ENCODE results near the gene TNFRSF13B.
"Not testable (repeated sequence)": the region's sequence is repeated elsewhere in the genome, so short reads cannot be mapped to it uniquely, and the experiment has no call there.

The TNFRSF13B gene

DNA sequence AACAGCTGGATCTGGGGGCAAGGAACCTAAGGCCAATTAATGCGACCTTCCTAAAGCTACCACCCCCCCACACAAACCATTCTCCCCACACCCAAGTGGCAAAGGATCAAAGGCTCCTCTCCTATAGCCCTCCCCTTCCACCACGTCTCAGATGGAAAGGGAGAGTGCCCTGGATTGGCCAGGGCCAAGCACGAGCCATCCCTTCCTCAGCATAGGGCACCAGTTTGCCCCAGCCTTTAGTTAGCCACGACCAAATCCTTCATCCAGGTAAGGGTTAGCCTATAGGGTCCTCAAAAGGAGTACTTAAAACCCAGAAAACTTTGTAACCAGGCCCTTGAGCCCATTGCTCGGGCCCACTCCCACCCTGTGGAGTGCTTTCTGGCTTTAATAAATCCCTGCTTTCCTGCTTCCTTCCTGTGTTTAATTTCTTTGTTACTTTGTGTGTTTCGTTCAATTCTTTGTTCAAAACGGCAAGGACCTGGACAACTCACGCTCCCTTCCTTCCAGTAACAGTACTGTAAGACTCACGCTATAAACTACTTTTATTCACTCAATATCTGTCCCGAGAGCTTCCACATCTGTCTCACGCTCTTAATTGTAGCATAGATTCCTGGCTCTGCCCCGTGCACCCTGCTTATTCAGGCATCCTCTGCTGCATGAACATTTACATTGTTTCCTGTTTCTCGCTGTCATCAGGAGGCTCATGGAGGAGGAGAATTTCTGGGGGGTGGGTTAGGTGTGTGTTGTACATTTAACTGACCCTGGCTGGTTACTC, 62.3 kb downstream of the TNFRSF13B start:
- no peak for DNase-seq (ENCODE audit: low spot score)

DNA sequence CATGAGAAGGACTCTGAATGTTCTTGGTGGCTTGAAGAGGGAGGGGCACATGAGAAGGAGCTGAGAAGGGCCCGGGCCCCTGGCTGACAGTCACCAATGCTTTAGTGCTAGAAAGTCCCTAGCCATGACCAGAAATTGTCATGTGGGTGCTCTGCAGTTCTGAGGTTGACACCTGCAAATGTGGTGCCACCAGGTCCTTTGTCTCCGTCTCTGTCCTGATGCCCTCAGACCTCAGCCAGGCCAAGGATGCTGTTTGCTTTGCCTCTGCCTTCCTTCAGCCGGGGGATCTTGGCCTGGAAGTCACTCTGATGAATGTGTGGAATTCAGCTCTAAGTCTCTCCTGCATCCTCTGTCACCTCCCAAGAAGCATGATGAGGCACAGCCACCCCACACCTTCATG, 63.6 kb downstream of the TNFRSF13B start:
- no peak for DNase-seq (ENCODE audit: low spot score)

DNA sequence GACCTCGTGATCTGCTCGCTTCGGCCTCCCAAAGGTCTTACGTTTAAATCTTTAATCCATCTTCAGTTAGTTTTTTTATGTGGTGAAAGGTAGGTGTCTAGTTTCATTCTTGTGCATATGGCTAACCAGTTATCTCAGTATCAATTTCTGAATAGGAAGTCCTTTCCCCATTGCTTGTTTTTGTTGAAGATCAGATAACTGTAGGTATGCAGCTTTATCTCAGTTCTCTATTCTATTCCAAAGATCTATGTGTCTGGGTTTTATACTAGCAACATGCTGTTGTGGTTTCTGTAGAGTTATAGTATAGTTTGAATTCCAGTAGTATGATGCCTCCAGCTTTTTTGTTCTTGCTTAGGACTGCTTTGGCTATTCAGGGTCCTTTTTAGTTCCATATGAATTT, 65.2 kb downstream of the TNFRSF13B start:
- DNase-seq (ENCODE audit: low spot score), result no peak

DNA sequence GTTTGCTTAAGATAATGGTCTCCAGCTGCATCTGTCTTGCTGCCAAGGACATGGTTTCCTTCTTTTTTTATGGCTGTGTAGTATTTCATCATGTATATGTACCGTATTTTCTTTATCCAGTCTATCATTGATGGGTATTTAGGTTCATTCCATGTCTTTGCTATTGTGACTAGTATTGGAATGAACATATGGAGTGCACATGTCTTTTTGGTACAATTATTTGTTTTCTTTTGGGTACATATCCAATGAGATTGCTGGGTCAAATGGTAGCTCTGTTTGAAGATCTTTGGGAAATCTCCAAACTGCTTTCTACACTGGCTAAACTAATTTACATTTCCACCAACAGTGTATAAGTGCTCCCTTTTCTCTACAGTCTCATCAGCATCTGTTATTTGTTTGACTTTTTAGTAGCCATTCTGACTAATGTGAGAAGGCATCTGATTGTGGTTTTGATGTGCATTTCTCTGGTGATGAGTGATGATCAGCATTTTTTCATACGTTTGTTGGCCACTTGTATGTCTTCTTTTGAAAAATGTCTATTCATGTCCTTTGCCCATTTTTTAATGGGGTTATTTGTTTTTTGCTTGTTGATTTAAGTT, 66.2 kb downstream of the TNFRSF13B start:
- DNase-seq (ENCODE audit: low spot score), result no peak

DNA sequence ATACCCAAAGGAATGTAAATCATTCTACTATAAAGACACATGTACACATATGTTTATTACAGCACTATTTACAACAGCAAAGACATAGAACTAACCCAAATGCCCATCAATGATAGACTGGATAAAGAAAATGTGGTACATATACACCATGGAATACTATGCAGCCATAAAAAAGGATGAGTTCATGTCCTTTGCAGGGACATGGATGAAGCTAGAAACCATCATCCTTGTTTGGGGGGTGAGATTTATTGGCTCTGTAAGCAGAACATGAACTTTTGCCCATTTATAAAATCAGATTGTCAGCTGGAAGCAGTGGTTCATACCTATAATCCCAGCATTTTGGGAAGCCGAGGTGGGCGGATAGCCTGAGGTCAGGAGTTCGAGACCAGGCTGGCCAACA, 68.8 kb downstream of the TNFRSF13B start:
- DNase-seq (ENCODE audit: low spot score), result not testable (repeated sequence)

DNA sequence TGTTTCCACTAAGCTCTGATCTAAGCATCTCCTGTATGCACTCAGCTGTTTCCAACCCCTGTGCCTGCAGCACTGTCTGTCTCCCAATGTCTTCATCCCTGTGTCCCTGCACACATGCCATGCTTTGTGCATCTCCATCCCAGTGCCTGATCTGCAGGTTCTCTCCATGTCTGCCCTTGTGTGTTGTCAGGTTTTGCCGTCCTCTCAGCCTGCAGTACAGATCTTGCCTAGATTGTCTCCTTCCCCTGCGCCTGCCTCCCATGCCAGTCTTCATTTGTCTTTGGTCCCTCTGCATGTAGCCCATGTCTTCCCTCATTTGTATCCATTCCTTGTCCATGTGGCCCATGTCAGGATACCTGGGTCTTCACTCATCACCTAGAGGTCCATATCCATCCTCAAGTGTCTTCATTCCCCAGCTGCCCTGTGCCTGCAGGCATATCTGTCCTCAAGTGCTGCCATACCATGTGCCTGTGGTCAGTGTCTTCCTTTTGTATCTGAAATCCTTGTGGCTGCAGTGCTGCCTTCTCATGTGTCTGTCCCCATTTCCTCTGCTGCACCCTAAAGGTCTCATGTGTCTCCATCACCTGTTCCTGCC, 71.5 kb downstream of the TNFRSF13B start:
- DNase-seq (ENCODE audit: low spot score), result no peak

DNA sequence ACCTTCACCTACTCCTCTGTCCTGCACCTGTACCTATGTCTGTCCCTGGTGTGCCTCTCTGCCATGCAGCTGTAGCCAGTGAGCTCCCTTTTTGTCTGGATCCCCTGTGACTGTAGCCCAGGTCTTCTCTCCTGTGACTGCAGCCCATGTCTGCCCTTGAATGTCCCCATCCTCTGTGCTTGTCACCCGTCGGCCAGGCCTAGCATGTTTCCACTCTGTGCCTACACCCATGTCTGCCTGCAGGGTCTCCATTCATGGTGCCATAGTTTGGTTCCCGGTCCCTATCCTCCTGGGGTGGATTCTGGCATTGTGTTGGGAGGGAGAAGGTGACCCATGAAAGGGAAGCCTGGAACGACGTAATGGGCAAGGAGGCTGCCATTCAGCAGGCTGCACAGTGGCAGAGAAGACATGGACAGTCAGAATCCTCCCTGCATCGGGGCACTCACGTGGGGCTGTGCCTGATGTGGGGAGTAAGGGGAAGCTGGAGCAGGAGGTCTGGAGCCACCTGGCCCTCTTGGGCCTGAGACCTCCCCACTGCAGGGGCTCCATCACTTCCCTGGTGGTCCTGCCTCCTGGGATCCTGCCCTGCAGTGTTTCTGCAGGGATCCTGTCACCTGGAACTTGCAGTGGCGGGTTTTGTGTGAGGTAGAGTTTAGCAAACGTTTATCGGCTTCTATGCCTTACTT, 74.6 kb downstream of the TNFRSF13B start:
- DNase-seq (ENCODE audit: low spot score), result not testable (repeated sequence)

DNA sequence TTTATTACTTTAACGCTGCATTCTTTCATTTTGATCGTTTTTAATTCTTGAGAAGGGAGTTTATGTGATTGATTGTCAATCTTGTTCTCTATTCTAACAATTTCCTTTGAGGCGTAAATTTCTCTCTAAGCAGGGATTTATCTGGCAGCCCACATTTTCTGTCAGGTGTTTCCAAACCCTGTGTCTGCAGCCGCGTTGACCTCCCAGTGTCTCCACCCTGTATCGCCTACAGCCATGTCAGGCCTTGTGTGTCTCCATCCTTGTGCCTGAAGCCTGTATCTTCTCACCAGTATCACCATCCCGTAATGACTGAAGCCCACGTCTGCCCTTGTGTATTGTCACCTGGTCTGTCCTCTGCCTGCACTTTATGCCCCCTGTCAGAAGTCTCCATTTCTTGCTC, 75.7 kb downstream of the TNFRSF13B start:
- not testable (repeated sequence) for DNase-seq (ENCODE audit: low spot score)

DNA sequence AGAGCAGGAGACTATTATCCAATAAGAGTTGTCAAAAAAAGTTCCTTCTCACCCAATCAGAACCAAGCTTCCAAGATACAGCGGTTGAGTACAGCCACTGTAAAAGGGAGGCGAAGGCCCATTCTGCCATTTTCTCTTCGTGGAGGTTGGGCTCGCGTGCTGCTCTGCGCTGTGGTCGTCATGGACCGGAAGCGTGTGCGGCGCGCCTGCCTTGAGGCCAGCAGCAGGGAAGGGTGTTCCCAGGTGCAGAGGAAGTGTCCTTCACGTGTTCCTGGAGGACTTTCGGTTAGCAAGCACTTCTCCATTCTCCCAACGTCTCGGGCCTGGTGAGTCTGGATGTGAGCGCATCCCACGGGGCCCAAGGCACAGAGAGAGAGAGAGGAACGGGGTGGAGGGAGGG, 78.4 kb downstream of the TNFRSF13B start:
- not testable (repeated sequence) for DNase-seq (ENCODE audit: low spot score)

DNA sequence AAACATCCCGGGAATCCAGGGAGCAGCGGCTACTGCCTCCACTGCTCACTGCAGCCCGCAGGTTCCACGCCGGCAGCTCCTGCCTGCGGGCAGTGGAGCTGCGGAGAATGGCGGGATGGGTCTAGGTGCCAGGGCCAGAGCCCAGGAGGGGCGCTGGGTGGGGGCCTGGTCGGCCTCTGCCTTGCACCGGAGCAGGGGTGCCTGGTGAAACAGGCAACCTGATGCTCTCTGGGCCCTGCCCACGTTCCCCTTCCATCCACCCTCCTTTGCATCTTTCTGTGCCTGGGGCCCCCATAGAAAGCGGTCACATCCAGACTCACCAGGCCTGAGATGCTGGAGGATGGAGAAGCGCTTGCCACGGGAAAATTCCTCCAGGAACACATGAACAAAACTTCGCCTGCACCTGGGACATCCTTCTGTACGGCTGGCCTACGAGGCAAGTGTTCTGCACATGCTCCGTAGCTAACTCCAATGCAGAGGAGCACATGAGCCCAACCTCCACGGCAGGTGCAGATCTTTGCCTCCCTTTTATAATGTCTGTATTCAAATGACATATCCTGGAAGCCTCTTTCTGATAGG, 79.0 kb downstream of the TNFRSF13B start:
- not testable (repeated sequence) for DNase-seq (ENCODE audit: low spot score)

DNA sequence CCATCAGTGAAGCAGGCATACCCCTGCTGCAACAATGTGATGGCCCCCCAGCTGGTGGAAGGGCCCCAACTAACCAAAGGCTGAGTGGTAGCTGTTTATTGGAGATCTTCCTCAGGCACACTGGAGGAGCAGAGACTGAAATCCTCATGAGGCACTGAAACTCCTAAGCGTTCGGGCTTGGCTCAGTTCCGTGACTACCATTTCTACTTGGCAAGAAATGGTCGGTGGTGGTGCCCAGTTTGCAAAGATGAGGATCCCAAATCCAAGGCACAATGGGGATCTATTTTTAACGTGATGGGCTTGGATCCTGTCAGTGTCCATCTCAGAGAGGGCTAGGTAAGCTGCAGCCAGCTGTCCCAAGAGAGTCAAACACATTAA, 82.8 kb downstream of the TNFRSF13B start:
- no peak for DNase-seq (ENCODE audit: low spot score)
